ENCODE results near the gene PNKP.

The PNKP gene

GRCh38 chr19:49812997-49813861 lies 54.1 kb downstream of the PNKP start, which contains the start of gene FUZ (continued):
- TF ChIP-seq ZNF488 (tag by site-specific recombination; IDR thresholded peaks at IDR 0.05) (no peak), ZFHX2 (tag by site-specific recombination; conservative IDR thresholded peaks at IDR 0.05) (peak; percentile 20), KLF1 (tag by site-specific recombination; IDR thresholded peaks at IDR 0.05) (no peak), ZNF843 (tag by site-specific recombination; IDR thresholded peaks at IDR 0.05) (no peak), INSM2 (tag by site-specific recombination; IDR thresholded peaks at IDR 0.05) (no peak), ZNF292 (tag by site-specific recombination; IDR thresholded peaks at IDR 0.05; ENCODE audit: borderline replicate concordance, low read depth) (no peak), ZNF274 (IDR thresholded peaks at IDR 0.05; ENCODE audit: low read length) (no peak), ZNF274 (tag by site-specific recombination; IDR thresholded peaks at IDR 0.05; ENCODE audit: borderline replicate concordance) (no peak), ZNF596 (tag by site-specific recombination; IDR thresholded peaks at IDR 0.05) (no peak), ZNF423 (tag by site-specific recombination; IDR thresholded peaks at IDR 0.05) (no peak), ZIC2 (tag by site-specific recombination; IDR thresholded peaks at IDR 0.05) (peak; percentile 64; the same call in 1 of the 2 replicates), ZNF350 (tag by site-specific recombination; IDR thresholded peaks at IDR 0.05) (no peak), ZNF785 (tag by site-specific recombination; IDR thresholded peaks at IDR 0.05) (no peak), ZNF366 (tag by site-specific recombination; conservative IDR thresholded peaks at IDR 0.05) (no peak), ZNF549 (tag by site-specific recombination; IDR thresholded peaks at IDR 0.05) (no peak), ZNF184 (tag by site-specific recombination; IDR thresholded peaks at IDR 0.05) (no peak), ZNF747 (tag by site-specific recombination; IDR thresholded peaks at IDR 0.05) (no peak), ZNF677 (tag by site-specific recombination; IDR thresholded peaks at IDR 0.05) (no peak), ZNF311 (tag by site-specific recombination; IDR thresholded peaks at IDR 0.05; ENCODE audit: borderline replicate concordance) (no peak), EGR2 (tag by site-specific recombination; IDR thresholded peaks at IDR 0.05; ENCODE audit: low read depth) (no peak), ZNF146 (tag by site-specific recombination; IDR thresholded peaks at IDR 0.05) (no peak), ZNF121 (tag by site-specific recombination; IDR thresholded peaks at IDR 0.05) (no peak), SCRT2 (tag by site-specific recombination; IDR thresholded peaks at IDR 0.05) (no peak), ZSCAN4 (tag by site-specific recombination; IDR thresholded peaks at IDR 0.05) (no peak), MZF1 (tag by site-specific recombination; IDR thresholded peaks at IDR 0.05; ENCODE audit: borderline replicate concordance) (0 out of 2 replicates have a peak, but pooled peaks have one; percentile 22), ZBTB17 (tag by site-specific recombination; IDR thresholded peaks at IDR 0.05) (peak; percentile 98), SALL2 (tag by site-specific recombination; IDR thresholded peaks at IDR 0.05; ENCODE audit: borderline replicate concordance) (no peak), ZNF623 (tag by site-specific recombination; IDR thresholded peaks at IDR 0.05) (no peak), ZNF658 (tag by site-specific recombination; IDR thresholded peaks at IDR 0.05) (no peak), ZNF701 (tag by site-specific recombination; IDR thresholded peaks at IDR 0.05) (no peak), ZNF175 (tag by site-specific recombination; IDR thresholded peaks at IDR 0.05) (no peak), ZNF585B (tag by site-specific recombination; IDR thresholded peaks at IDR 0.05) (no peak), FEZF1 (tag by site-specific recombination; IDR thresholded peaks at IDR 0.05) (no peak), ZNF19 (tag by site-specific recombination; IDR thresholded peaks at IDR 0.05; ENCODE audit: low read depth) (no peak), OSR2 (tag by site-specific recombination; IDR thresholded peaks at IDR 0.05) (no peak)
- TF ChIP-seq, protein P1, sequence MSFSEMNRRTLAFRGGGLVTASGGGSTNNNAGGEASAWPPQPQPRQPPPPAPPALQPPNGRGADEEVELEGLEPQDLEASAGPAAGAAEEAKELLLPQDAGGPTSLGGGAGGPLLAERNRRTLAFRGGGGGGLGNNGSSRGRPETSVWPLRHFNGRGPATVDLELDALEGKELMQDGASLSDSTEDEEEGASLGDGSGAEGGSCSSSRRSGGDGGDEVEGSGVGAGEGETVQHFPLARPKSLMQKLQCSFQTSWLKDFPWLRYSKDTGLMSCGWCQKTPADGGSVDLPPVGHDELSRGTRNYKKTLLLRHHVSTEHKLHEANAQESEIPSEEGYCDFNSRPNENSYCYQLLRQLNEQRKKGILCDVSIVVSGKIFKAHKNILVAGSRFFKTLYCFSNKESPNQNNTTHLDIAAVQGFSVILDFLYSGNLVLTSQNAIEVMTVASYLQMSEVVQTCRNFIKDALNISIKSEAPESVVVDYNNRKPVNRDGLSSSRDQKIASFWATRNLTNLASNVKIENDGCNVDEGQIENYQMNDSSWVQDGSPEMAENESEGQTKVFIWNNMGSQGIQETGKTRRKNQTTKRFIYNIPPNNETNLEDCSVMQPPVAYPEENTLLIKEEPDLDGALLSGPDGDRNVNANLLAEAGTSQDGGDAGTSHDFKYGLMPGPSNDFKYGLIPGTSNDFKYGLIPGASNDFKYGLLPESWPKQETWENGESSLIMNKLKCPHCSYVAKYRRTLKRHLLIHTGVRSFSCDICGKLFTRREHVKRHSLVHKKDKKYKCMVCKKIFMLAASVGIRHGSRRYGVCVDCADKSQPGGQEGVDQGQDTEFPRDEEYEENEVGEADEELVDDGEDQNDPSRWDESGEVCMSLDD (tag by site-specific recombination; IDR thresholded peaks at IDR 0.05): peak; percentile 89

Data from HEK293 (cell line).